IMR-90 (cell line): ENCODE measurements around the gene DCDC2B. TPM values are rescaled to one million over a fixed set of nuclear protein-coding genes. Genes with fewer than 3 reads are reported as not detected.
A peak's percentile ranks its signal among the peaks of the same experiment; 100 is the strongest.
"Not testable (repeated sequence)": the region's sequence is repeated elsewhere in the genome, so short reads cannot be mapped to it uniquely, and the experiment has no call there.

Experiments used
- ATAC-seq: fragments of 200-7000 bp; cut with Tn5 transposase; 2 replicates; pipeline ENCODE4 v1.9.1; 2020; ENCODE audit warnings: low read depth, mild to moderate bottlenecking, moderate library complexity
- BruUV-seq: library from RNA; stranded (reverse); fragments of 400-500 nt; replicated peaks from 2 replicates; lab custom pipeline; 2021; lab: Mats Ljungman, UMichigan
- CTCF ChIA-PET: fragments of 300-600 bp; formaldehyde crosslinking; extraction: SDS; loops from one replicate; lab custom pipeline; 2021; ENCODE audit warnings: antibody characterized with exemption; lab: Yijun Ruan, JAX
- POLR2A ChIA-PET: fragments of 300-600 bp; sonication (Branson Sonifier 250); formaldehyde crosslinking; loops from one replicate; lab custom pipeline; 2022; ENCODE audit warnings: antibody characterized with exemption; ENCODE audit not compliant: unreplicated experiment; lab: Charles Lee
- DNase-seq: peaks from one replicate; pipeline ENCODE4 v3.0.0; 2013
- H2AFZ ChIP-seq: replicated peaks from 2 replicates; pipeline ENCODE3; 2013; ENCODE audit warnings: low read length, mild to moderate bottlenecking; ENCODE audit not compliant: poor library complexity
- H2AK5ac ChIP-seq: 2 replicates; pipeline ENCODE4 v1.6.1; 2013; ENCODE audit warnings: low read depth, low read length, inconsistent platforms
- H2AK9ac ChIP-seq: replicated peaks from 2 replicates; pipeline ENCODE3; 2013; ENCODE audit warnings: mild to moderate bottlenecking, low read depth, low read length, moderate library complexity; ENCODE audit not compliant: poor library complexity
- H2BK120ac ChIP-seq: 2 replicates; pipeline ENCODE4 v1.6.1; 2013; ENCODE audit warnings: low read depth, low read length, inconsistent platforms
- H2BK15ac ChIP-seq: 3 replicates; pipeline ENCODE4 v1.6.1; 2013; ENCODE audit warnings: low read depth, low read length, inconsistent platforms
- H2BK20ac ChIP-seq: 2 replicates; pipeline ENCODE4 v1.6.1; 2013; ENCODE audit warnings: low read depth, mild to moderate bottlenecking, inconsistent platforms, low read length, moderate library complexity
- H2BK5ac ChIP-seq: 2 replicates; pipeline ENCODE4 v1.6.1; 2013; ENCODE audit warnings: mild to moderate bottlenecking, low read depth, low read length, inconsistent platforms; ENCODE audit not compliant: poor library complexity, severe bottlenecking
- H3K14ac ChIP-seq: replicated peaks from 2 replicates; pipeline ENCODE4 v1.6.1; 2013; ENCODE audit warnings: low read depth, low read length, inconsistent platforms
- H3K18ac ChIP-seq: 2 replicates; pipeline ENCODE4 v1.6.1; 2013; ENCODE audit warnings: low read depth, low read length, control low read depth
- H3K23ac ChIP-seq: 2 replicates; pipeline ENCODE4 v1.6.1; 2013; ENCODE audit warnings: low read depth, low read length, inconsistent platforms
- H3K27ac ChIP-seq: 2 replicates; pipeline ENCODE4 v1.5.1; 2013; ENCODE audit warnings: mild to moderate bottlenecking, control low read depth, low read length; ENCODE audit not compliant: insufficient read depth
- H3K27me3 ChIP-seq: 2 replicates; pipeline ENCODE4 v1.6.1; 2013; ENCODE audit warnings: low read length; ENCODE audit not compliant: control insufficient read depth, insufficient read depth
- H3K36me3 ChIP-seq: 2 replicates; pipeline ENCODE4 v1.6.1; 2013; ENCODE audit warnings: low read length, mixed read lengths; ENCODE audit not compliant: control insufficient read depth, insufficient read depth
- H3K4ac ChIP-seq: 2 replicates; pipeline ENCODE4 v1.6.1; 2013; ENCODE audit warnings: low read depth, low read length, inconsistent platforms
- H3K4me1 ChIP-seq: 2 replicates; pipeline ENCODE4 v1.6.1; 2013; ENCODE audit warnings: low read length, mixed read lengths; ENCODE audit not compliant: control insufficient read depth, insufficient read depth
- H3K4me2 ChIP-seq: 2 replicates; pipeline ENCODE4 v1.6.1; 2013; ENCODE audit warnings: low read depth, mild to moderate bottlenecking, control low read depth, low read length, moderate library complexity
- H3K4me3 ChIP-seq: 2 replicates; pipeline ENCODE4 v1.5.1; 2013; ENCODE audit warnings: low read depth, mild to moderate bottlenecking, control low read depth, low read length, moderate library complexity; ENCODE audit not compliant: insufficient read depth
- H3K56ac ChIP-seq: 2 replicates; pipeline ENCODE4 v1.6.1; 2013; ENCODE audit warnings: low read length, inconsistent platforms; ENCODE audit not compliant: insufficient read depth; ENCODE audit errors: extremely low read depth
- H3K79me1 ChIP-seq, 2 experiments: 2 replicates each; pipeline ENCODE4 v1.6.1; 2013; ENCODE audit warnings: low read length in 2 of 2, inconsistent platforms in 1 of 2, low read depth in 1 of 2
- H3K9ac ChIP-seq: 2 replicates; pipeline ENCODE4 v1.6.1; 2013; ENCODE audit warnings: low read depth, low read length, control low read depth
- H3K9me1 ChIP-seq: 2 replicates; pipeline ENCODE4 v1.6.1; 2013; ENCODE audit warnings: low read length, inconsistent platforms; ENCODE audit not compliant: insufficient read depth
- H3K9me3 ChIP-seq: 2 replicates; pipeline ENCODE4 v1.6.1; 2013; ENCODE audit warnings: low read length; ENCODE audit not compliant: control insufficient read depth, insufficient read depth
- H4K20me1 ChIP-seq: 2 replicates; pipeline ENCODE4 v1.6.1; 2013; ENCODE audit warnings: low read length, inconsistent platforms; ENCODE audit not compliant: insufficient read depth
- H4K5ac ChIP-seq: 2 replicates; pipeline ENCODE4 v1.6.1; 2013; ENCODE audit warnings: mild to moderate bottlenecking, low read depth, low read length, control low read depth
- H4K8ac ChIP-seq, 2 experiments: 2 replicates each; pipeline ENCODE4 v1.6.1; 2013; ENCODE audit warnings: low read depth in 2 of 2, low read length in 2 of 2, control low read depth in 1 of 2, inconsistent platforms in 1 of 2
- H4K91ac ChIP-seq: 2 replicates; pipeline ENCODE4 v1.6.1; 2013; ENCODE audit warnings: low read depth, low read length, inconsistent platforms; ENCODE audit not compliant: insufficient read depth
- WGBS, 2 experiments: methylation state at CpG; one replicate each; pipeline versions ENCODE4 v1.1.5 to v1.1.7; 2013; ENCODE audit warnings: missing lambda C conversion rate in 2 of 2; ENCODE audit not compliant: insufficient read length in 1 of 2; ENCODE audit errors: extremely low coverage in 2 of 2; 5-methylcytosine and 5-hydroxymethylcytosine counted together
- dilution Hi-C: fragments of 300-500 bp; cut with HindIII; formaldehyde crosslinking; loops from one replicate; pipeline ENCODE4 v1.14.3; 2018; ENCODE audit warnings: low sequenced_read_pairs; ENCODE audit not compliant: unreplicated experiment
- in situ Hi-C: fragments of 300-500 bp; cut with MboI; formaldehyde crosslinking; loops from 3 replicates; pipeline ENCODE4 v1.14.3; 2019; ENCODE audit warnings: low sequenced_read_pairs, inconsistent platforms, mixed read lengths
- intact Hi-C: fragments of 100-400 bp; cut with micrococcal nuclease; formaldehyde crosslinking; loops from 2 replicates; pipeline ENCODE4 v1.10.0; 2022
- polyA plus RNA-seq, 3 experiments: library from polyadenylated mRNA; depleted of rRNA; stranded (reverse); fragments of >200 nt; gene quantifications; 2 replicates each; pipeline ENCODE4 v1.2.3, GENCODE V29; 2012; ENCODE audit warnings: low replicate concordance in 1 of 3
- total RNA-seq: library from RNA; depleted of rRNA; stranded (reverse); fragments of >200 nt; gene quantifications from 2 replicates; pipeline ENCODE4 v1.2.3, GENCODE V29; 2012

DCDC2B gene
- total and polyA plus RNA-seq, 2 of the 4 experiments (the other 2 are of a cell fraction) = not detected

DNA sequence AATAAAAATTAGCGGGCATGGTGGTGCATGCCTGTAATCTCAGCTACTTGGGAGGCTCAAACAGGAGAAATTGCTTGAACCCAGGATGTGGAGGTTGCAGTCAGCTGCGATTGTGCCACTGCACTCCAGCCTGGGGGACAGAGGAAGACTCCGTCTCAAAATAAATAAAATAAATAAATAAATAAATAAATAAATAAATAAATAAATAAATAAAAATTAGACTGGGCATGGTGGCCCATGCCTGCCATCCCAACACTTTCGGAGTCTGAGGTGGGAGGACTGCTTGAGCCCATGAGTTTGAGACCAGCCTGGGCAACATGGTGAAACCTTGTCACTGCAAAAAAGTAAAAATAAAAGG, 54.3 kb downstream of the DCDC2B start:
- H3K27ac ChIP-seq, H2AK9ac ChIP-seq, H3K9me1 ChIP-seq, H2BK20ac ChIP-seq, H2BK120ac ChIP-seq, ATAC-seq, H3K4me3 ChIP-seq, H4K20me1 ChIP-seq, H2BK15ac ChIP-seq, H3K9me3 ChIP-seq, H4K8ac ChIP-seq, H3K4me2 ChIP-seq, H3K79me1 ChIP-seq, H3K23ac ChIP-seq, H3K9ac ChIP-seq, H3K56ac ChIP-seq, H3K36me3 ChIP-seq, H4K91ac ChIP-seq, H2BK5ac ChIP-seq, H3K18ac ChIP-seq, intact Hi-C loops, H3K4ac ChIP-seq, H3K4me1 ChIP-seq, dilution Hi-C loops, H4K5ac ChIP-seq, H2AFZ ChIP-seq, BruUV-seq, H2AK5ac ChIP-seq, DNase-seq, H3K27me3 ChIP-seq, in situ Hi-C loops: not testable (repeated sequence)
- peak overlapping the region; percentile 53; the same call in 1 of the 2 replicates for H3K14ac ChIP-seq
- WGBS, 2 experiments = no CpG with 5 or more reads among the region's 4 CpGs
- POLR2A ChIA-PET = interaction anchor here (0.6 kb wide), 1 partner anchor 12 kb away, joined by 12 read pairs; no protein-coding TSS in a partner anchor
- CTCF ChIA-PET = interaction anchor here (1.8 kb wide), 1 partner anchor 15 kb away, joined by 5 read pairs; no protein-coding TSS in a partner anchor
